Ishikawa (cell line): ENCODE measurements around the gene SPATA17.

Source experiments
- CEBPB ChIP-seq: IDR thresholded peaks from 2 replicates; pipeline ENCODE4 v1.6.1; 2012
- MAX ChIP-seq: IDR thresholded peaks from 2 replicates; pipeline ENCODE4 v1.6.1; 2012
- REST ChIP-seq: IDR thresholded peaks from 2 replicates; pipeline ENCODE4 v1.6.1; 2012; ENCODE audit warnings: low read depth, mild to moderate bottlenecking

- TF ChIP-seq MAX, result no peak
- no peak for TF ChIP-seq REST
- TF ChIP-seq CEBPB, result no peak
These were observed 261.6 kb downstream of the SPATA17 start for GRCh38 chr1:217892750-217893149.
